Parathyroid adenoma (tissue), 2 donors: ENCODE results near the gene IFNGR1.

Experiments
- H2AFZ ChIP-seq: fragments of 300-600 bp; sonication (generic); one replicate; pipeline ENCODE4 v1.7.0; 2017; ENCODE audit warnings: antibody characterized with exemption, mild to moderate bottlenecking
- H3K27ac ChIP-seq: fragments of 300-600 bp; sonication (generic); one replicate; pipeline ENCODE4 v1.7.0; 2017
- H3K27me3 ChIP-seq: fragments of 300-600 bp; sonication (generic); one replicate; pipeline ENCODE4 v1.7.0; 2017; ENCODE audit warnings: low read length; ENCODE audit not compliant: control insufficient read depth, insufficient read depth
- H3K36me3 ChIP-seq: fragments of 300-600 bp; sonication (generic); one replicate; pipeline ENCODE4 v1.7.0; 2017; ENCODE audit warnings: low read length; ENCODE audit not compliant: control insufficient read depth, insufficient read depth
- H3K4me1 ChIP-seq: fragments of 300-600 bp; sonication (generic); one replicate; pipeline ENCODE4 v1.7.0; 2017; ENCODE audit warnings: control low read depth
- H3K4me2 ChIP-seq: fragments of 300-600 bp; sonication (generic); one replicate; pipeline ENCODE4 v1.7.0; 2017; ENCODE audit warnings: low read length
- H3K4me3 ChIP-seq: fragments of 300-600 bp; sonication (generic); one replicate; pipeline ENCODE4 v1.7.0; 2017; ENCODE audit warnings: low read depth, low read length
- H3K79me2 ChIP-seq: fragments of 300-600 bp; sonication (generic); one replicate; pipeline ENCODE4 v1.7.0; 2017; ENCODE audit warnings: control low read depth
- H3K9ac ChIP-seq: fragments of 300-600 bp; sonication (generic); one replicate; pipeline ENCODE4 v1.7.0; 2017; ENCODE audit warnings: mild to moderate bottlenecking
- H3K9me3 ChIP-seq: fragments of 300-600 bp; sonication (generic); one replicate; pipeline ENCODE4 v1.7.0; 2017; ENCODE audit warnings: low read length; ENCODE audit not compliant: control insufficient read depth
- TF ChIP-seq, protein P1 (sequence below): fragments of 300-600 bp; sonication (generic); IDR thresholded peaks from one replicate; pipeline ENCODE4 v1.7.0; 2017; ENCODE audit warnings: antibody characterized with exemption, mild to moderate bottlenecking
- donor health status: primary hyperparathyroidism.

The IFNGR1 gene

DNA sequence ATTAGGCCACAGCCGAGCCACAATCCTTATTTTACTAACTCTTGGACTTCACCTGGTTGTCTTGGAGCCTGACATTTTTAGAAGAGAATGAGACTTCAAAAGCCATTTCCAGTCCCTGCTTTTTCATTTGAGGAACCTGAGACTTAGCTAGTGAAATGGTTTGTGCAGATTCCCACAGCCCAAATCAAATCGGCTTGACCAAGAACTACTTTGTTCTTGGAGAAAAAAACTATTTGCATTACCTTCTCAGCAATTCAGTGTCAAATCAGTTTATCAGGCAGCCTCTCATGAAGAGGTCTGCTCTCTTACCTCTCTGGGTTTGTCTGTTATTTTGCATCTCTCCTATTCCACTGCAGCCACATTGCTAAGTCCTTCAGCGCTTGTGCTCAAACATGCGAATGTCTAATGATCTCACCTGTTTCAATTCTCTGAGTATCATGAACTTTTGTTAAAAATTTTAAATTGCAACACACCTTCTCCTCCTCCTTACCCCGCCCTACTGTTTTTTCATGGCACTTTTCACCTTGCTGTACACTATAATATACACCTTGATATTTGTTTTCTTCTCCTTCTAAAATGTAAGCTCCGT, 573 bp upstream of the IFNGR1 start:
- no peaks in the 10 kb centered on the region for H3K9me3 ChIP-seq
- TF ChIP-seq, protein P1, sequence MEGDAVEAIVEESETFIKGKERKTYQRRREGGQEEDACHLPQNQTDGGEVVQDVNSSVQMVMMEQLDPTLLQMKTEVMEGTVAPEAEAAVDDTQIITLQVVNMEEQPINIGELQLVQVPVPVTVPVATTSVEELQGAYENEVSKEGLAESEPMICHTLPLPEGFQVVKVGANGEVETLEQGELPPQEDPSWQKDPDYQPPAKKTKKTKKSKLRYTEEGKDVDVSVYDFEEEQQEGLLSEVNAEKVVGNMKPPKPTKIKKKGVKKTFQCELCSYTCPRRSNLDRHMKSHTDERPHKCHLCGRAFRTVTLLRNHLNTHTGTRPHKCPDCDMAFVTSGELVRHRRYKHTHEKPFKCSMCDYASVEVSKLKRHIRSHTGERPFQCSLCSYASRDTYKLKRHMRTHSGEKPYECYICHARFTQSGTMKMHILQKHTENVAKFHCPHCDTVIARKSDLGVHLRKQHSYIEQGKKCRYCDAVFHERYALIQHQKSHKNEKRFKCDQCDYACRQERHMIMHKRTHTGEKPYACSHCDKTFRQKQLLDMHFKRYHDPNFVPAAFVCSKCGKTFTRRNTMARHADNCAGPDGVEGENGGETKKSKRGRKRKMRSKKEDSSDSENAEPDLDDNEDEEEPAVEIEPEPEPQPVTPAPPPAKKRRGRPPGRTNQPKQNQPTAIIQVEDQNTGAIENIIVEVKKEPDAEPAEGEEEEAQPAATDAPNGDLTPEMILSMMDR: no peak
- peak overlapping the region; percentile 96 for H3K9ac ChIP-seq
- H3K27me3 ChIP-seq: no peaks in the 10 kb centered on the region
- H3K79me2 ChIP-seq: peaks cover 53% of the 10 kb centered on the region
- H3K4me1 ChIP-seq: peaks cover 18% of the 10 kb centered on the region
- peak overlapping the region; percentile 98 for H2AFZ ChIP-seq
- no peaks in the 10 kb centered on the region for H3K36me3 ChIP-seq
- H3K27ac ChIP-seq: peak overlapping the region; percentile 95
- peak overlapping the region; percentile 97 for H3K4me3 ChIP-seq
- H3K4me2 ChIP-seq: peak overlapping the region; percentile 67

DNA sequence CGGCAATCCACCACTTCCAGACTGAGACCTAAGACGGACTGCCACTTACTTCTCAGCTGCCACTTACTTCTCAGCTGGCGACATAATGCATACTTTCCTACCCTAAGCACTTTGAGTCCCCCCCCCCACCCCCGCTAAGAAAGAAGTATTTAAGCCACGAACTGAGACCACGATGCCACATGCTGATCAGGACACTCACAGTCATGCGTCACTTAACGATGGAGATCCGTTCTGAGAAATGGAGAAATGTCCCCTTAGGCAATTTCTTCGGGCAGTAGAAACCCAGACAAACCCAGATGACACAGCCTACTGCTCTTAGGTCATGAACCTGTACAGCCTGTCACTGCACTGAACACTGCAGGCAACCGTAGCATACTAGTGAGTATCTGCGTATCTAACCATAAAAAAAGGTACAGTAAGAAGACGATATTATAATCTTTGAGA, 690 bp downstream of the IFNGR1 start:
- Histone ChIP-seq H3K27me3 (no peaks in the 10 kb centered on the region), H3K4me3 (peak overlapping the region; percentile 97), H3K27ac (peak overlapping the region; percentile 95), H3K9me3 (no peaks in the 10 kb centered on the region), H3K4me1 (peaks cover 21% of the 10 kb centered on the region), H3K9ac (peak overlapping the region; percentile 96), H3K36me3 (no peaks in the 10 kb centered on the region), H3K4me2 (peak overlapping the region; percentile 67), H3K79me2 (peaks cover 52% of the 10 kb centered on the region), H2AFZ (peak overlapping the region; percentile 98)
- TF ChIP-seq, protein P1: no peak

DNA sequence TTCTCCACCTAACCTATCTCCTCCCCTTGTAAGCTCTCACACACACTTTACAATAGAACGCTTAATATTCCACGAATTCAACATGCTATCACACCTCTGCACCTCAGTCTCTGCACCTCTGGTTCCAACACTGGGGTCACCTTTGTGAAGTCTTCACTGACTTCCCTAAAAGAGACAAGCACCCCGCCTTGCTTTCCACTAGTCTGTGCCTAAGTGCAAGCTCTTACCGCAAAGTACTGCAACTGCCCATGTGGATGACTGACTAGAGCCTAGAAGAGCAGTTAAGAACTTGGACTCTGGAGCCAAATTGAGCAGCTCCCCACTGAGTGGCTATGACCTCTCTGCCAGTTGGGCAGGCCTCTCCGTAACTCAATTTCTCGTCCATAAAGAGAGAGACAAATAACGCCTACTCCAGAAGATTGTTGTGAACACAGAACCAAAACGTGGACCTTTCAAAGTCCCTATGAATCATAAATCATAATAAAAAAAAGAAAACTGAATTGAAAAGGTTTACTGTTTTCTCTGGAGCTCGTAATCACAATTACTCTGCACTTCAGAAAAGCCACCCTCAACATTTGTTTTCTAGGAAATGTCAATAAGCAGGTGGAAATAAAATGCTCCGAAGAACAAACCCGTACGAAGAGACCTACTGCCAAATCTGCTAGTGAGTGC, 1.2 kb downstream of the IFNGR1 start:
- Histone ChIP-seq H3K79me2 (peaks cover 49% of the 10 kb centered on the region), H3K4me1 (peaks cover 21% of the 10 kb centered on the region), H3K9ac (peak overlapping the region; percentile 1), H3K4me2 (peak overlapping the region; percentile 67), H3K4me3 (peak overlapping the region; percentile 97), H3K27me3 (no peaks in the 10 kb centered on the region), H2AFZ (peak overlapping the region; percentile 98), H3K9me3 (no peaks in the 10 kb centered on the region), H3K27ac (peak overlapping the region; percentile 95), H3K36me3 (no peaks in the 10 kb centered on the region)
- TF ChIP-seq, protein P1: no peak

DNA sequence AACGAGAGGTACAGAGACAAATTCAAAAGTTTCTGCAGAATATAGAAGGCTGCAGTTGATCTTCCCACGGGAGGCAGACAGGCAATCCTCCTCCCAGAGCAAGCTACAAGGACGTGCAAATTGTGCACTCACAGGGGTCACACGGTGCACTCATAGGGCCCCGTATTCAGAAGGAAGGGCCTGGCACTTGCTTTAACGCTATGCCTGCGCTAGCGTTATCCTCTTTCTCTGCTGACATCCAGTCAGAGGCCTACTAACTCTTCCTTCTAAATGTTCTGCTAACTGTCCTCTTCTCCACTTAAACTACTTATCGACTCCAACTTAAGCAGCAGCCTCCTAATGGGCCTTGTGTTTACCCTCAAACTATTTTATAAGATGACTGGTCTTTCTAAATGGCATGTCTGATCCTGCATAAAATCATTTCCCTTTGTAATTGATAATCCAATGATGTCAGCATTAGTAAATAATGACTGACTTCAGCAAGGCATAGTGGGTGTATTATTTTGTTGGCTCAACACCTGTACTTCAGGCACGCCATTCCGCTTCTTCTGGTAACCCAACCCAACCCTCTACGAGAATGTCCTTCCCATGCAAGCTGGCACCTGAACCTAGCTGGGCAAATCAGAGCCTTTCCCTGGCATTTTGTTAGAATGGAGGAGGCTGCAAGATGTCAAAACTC, 2.2 kb downstream of the IFNGR1 start:
- Histone ChIP-seq H3K9me3 (no peaks in the 10 kb centered on the region), H3K4me2 (peak overlapping the region; percentile 67), H3K79me2 (peaks cover 52% of the 10 kb centered on the region), H3K4me3 (peak overlapping the region; percentile 97), H2AFZ (no peak overlapping the region), H3K4me1 (peaks cover 21% of the 10 kb centered on the region), H3K9ac (no peak overlapping the region), H3K27ac (peak overlapping the region; percentile 20), H3K27me3 (no peaks in the 10 kb centered on the region), H3K36me3 (no peaks in the 10 kb centered on the region)
- TF ChIP-seq, protein P1: no peak
